ENCODE results near the gene NUDT17. TPM values are rescaled to one million over a fixed set of nuclear protein-coding genes. Genes with fewer than 3 reads are reported as not detected.
"Not testable (repeated sequence)": the region's sequence is repeated elsewhere in the genome, so short reads cannot be mapped to it uniquely, and the experiment has no call there.

The NUDT17 gene
- total and polyA plus RNA-seq, 11 donors: 0.71 to 10.9 (median 4.2) TPM

DNA sequence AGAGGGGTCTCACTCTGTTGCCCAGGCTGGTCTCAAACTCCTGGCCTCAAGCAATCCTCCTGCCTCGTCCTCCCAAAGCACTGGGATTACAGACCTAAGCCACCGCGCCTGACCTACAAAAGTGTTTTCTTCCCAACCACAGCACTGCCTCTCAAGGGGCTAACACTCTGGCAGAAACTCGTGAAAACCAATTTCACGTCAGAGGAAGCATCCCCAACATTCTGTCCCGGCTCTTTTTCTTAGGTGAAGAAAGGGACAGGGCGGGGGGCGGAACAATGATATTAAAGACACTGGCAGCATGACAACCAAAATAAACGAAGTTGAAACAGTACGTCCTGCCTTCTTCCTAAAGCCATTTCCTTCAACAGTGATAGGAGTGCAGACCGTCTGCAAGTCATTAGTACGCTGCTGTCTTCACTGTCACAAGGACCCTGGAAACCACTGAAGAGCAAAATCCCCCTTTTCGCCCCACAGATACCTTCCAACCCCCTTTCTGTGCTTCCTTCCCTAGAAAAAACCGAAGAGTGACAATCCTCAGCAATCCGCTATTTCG, 22.6 kb upstream of the NUDT17 start:
- H3K27ac ChIP-seq: peak overlapping the region in 4 of 12 donors; percentile 30 to 93 (median 62)

DNA sequence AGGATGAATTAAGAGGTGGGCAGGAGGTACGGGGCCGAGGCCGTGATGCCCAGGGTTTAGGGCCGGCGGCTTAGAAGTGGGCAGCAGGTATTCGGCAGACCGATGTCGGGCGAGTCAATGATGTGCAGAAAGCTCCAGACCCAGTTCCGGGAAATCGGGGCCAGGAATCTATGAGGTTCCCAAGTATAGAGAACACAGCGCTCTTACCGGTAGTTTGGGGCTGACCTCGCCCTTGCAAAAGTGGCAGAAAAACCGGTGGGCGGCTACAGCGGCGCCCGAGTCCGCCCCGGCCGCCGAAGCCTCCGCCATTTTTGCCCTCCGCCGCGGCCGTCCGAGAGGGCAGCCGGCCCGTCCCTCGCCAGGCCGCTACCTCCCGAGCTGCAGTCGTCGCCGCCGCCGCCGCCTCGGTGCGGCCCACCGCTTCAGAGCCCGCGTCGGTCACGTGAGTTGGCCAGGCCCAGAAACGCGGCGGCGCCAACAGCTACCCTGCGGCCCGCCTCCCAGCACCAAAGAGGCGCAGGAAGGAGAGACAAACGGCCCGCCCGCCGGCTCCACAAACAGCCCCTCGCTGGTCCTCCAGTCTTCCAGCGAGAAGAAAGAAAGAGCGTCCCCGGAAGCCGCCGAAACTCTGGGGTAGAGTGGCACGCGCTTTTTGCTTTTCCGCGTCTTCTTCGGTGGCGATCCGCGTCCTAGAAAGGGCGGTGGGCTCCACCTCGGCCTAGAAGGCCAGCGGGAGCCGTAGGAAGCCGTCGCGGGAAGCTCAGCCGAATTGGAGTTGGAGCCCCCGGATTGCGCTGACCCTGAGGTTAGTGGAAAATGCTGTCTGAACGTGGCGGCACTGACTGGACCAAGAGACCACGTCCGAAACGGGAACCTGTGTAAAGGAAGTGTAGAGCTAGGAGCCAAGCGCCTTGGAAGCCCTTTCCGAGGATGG, 21.6 kb upstream of the NUDT17 start, which contains the start of the genes POLR3C and RNF115:
POLR3C (plus strand) TSS at position 636 of the 934 bp plus-strand sequence. CDS start 1,577 bp downstream, outside the sequence.
RNF115 (minus strand) TSS at position 531 of the 934 bp plus-strand sequence; CDS start at position 309, 222 bp downstream.
- intact Hi-C loops (cut with DNase I): loop anchor here in 1 of 10 donors (10.0 kb wide), 1 partner anchor 69 kb away; no protein-coding TSS in a partner anchor
- peak; percentile 61 to 89 for TF ChIP-seq POLR2A (IDR thresholded peaks at IDR 0.05)
- TF ChIP-seq, protein P1, sequence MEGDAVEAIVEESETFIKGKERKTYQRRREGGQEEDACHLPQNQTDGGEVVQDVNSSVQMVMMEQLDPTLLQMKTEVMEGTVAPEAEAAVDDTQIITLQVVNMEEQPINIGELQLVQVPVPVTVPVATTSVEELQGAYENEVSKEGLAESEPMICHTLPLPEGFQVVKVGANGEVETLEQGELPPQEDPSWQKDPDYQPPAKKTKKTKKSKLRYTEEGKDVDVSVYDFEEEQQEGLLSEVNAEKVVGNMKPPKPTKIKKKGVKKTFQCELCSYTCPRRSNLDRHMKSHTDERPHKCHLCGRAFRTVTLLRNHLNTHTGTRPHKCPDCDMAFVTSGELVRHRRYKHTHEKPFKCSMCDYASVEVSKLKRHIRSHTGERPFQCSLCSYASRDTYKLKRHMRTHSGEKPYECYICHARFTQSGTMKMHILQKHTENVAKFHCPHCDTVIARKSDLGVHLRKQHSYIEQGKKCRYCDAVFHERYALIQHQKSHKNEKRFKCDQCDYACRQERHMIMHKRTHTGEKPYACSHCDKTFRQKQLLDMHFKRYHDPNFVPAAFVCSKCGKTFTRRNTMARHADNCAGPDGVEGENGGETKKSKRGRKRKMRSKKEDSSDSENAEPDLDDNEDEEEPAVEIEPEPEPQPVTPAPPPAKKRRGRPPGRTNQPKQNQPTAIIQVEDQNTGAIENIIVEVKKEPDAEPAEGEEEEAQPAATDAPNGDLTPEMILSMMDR (IDR thresholded peaks at IDR 0.05): no peak
- Histone ChIP-seq H3K4me1 (peaks cover 0 to 18% (median 13%) of the 10 kb centered on the region in 12 donors), H3K27me3 (no peaks in the 10 kb centered on the region), H3K27ac (peak within 1 kb of the TSS; percentile 86 to 97 (median 93)), H3K36me3 (peaks cover 0 to 35% (median 31%) of the 10 kb centered on the region in 9 donors), H3K9me3 (no peaks in the 10 kb centered on the region), H3K4me3 (peak within 1 kb of the TSS; percentile 64 to 97 (median 76))
- 0 to 1% (median 1%) methylated on average over 75 to 89 of the region's 89 CpGs for WGBS, 4 donors
- DNase-seq (peak; percentile 93 to 96 (median 95)), ATAC-seq (peak; percentile 87 to 97 (median 96))

More for the DNA sequence above, 22.6 kb upstream of the NUDT17 start:
- WGBS, 4 donors: 0 to 30% methylated on average over 4 of the region's 16 CpGs; no CpG with 5 or more reads in 2 of the 4 donors
- intact Hi-C loops (cut with DNase I): loop anchor here in 1 of 10 donors (10.0 kb wide), 1 partner anchor 68 kb away; no protein-coding TSS in a partner anchor
- peak; percentile 12 to 46 (median 34) for ATAC-seq
- not testable (repeated sequence) for H3K27me3 ChIP-seq, H3K9me3 ChIP-seq, DNase-seq
- H3K4me1 ChIP-seq: peaks cover 0 to 18% (median 13%) of the 10 kb centered on the region in 12 donors
- H3K36me3 ChIP-seq: peaks cover 0 to 25% (median 21%) of the 10 kb centered on the region in 9 donors
- peak overlapping the region in 6 of 12 donors; percentile 64 to 97 (median 74) for H3K4me3 ChIP-seq

DNA sequence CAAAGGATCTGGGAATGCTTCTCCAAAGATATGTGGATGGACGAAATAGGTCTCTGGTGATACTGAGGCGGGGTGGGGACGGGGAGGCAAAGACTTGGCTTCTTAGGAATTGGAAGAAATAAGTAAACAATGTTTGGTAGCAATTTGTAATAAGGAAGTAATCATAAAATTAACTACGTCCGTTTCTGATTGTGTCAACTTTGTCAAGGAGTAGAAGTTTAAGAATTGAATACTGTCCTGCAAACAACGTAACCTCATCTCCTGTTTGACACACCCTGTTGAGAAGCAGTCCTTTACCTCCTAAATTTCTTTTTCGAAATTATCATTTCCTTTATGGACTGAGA, 21.0 kb upstream of the NUDT17 start:
- no peak for TF ChIP-seq POLR2A (IDR thresholded peaks at IDR 0.05)
- TF ChIP-seq, protein P1 (IDR thresholded peaks at IDR 0.05): no peak
- 0 to 1% (median 1%) methylated on average over 7 of the region's 7 CpGs for WGBS, 4 donors
- DNase-seq (no peak), ATAC-seq (no peak)
- Histone ChIP-seq H3K27ac (peak overlapping the region; percentile 86 to 97 (median 93)), H3K4me1 (peaks cover 0 to 18% (median 13%) of the 10 kb centered on the region in 12 donors), H3K9me3 (no peaks in the 10 kb centered on the region), H3K36me3 (peaks cover 0 to 41% (median 37%) of the 10 kb centered on the region in 9 donors), H3K27me3 (no peaks in the 10 kb centered on the region), H3K4me3 (peak overlapping the region; percentile 64 to 97 (median 76))
- intact Hi-C loops (cut with DNase I): loop anchor here in 1 of 10 donors (10.0 kb wide), 1 partner anchor 70 kb away; no protein-coding TSS in a partner anchor

DNA sequence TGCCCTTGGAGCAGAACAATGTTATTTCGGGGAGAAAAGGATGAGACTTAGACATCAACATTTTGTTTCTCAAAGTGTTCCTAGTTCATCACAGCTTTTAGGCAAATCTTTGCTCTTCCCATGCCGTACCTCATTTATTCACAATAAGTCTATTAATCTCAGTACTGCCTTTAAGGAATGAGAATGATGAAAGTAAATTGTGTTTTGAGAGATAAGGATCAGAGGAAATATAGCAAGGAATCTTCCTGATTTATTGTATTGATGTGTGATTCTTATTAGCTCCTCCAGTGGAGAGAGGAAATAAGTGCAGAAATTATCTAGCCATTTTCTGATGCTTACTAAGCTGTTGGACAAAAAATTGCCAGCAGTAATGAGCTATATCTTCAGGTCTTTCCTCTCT, 19.4 kb upstream of the NUDT17 start:
- intact Hi-C loops (cut with DNase I): loop anchor here in 1 of 10 donors (10.0 kb wide), 1 partner anchor 71 kb away; no protein-coding TSS in a partner anchor

More for the DNA sequence above, 19.4 kb upstream of the NUDT17 start:
- DNase-seq (no peak), ATAC-seq (no peak)
- H3K4me1 ChIP-seq: peaks cover 0 to 18% (median 13%) of the 10 kb centered on the region in 12 donors
- 84 to 96% (median 92%) methylated on average over 2 of the region's 2 CpGs for WGBS, 4 donors
- H3K9me3 ChIP-seq: no peaks in the 10 kb centered on the region
- no peak overlapping the region for H3K4me3 ChIP-seq
- no peak overlapping the region for H3K27ac ChIP-seq
- TF ChIP-seq, protein P1 (IDR thresholded peaks at IDR 0.05): no peak
- no peak for TF ChIP-seq POLR2A (IDR thresholded peaks at IDR 0.05)
- no peaks in the 10 kb centered on the region for H3K27me3 ChIP-seq
- H3K36me3 ChIP-seq: peaks cover 0 to 57% (median 53%) of the 10 kb centered on the region in 9 donors

Data from heart left ventricle (tissue), 16 donors.